Measurements from ENCODE around the gene RFLNA.
"Not testable (repeated sequence)": the region's sequence is repeated elsewhere in the genome, so short reads cannot be mapped to it uniquely, and the experiment has no call there.

The RFLNA gene

GRCh38 chr12:124315372-124316044, 20.6 kb downstream of the RFLNA start:
- Histone ChIP-seq H3K4me3 (no peak overlapping the region), H3K27ac (no peak overlapping the region)

DNA sequence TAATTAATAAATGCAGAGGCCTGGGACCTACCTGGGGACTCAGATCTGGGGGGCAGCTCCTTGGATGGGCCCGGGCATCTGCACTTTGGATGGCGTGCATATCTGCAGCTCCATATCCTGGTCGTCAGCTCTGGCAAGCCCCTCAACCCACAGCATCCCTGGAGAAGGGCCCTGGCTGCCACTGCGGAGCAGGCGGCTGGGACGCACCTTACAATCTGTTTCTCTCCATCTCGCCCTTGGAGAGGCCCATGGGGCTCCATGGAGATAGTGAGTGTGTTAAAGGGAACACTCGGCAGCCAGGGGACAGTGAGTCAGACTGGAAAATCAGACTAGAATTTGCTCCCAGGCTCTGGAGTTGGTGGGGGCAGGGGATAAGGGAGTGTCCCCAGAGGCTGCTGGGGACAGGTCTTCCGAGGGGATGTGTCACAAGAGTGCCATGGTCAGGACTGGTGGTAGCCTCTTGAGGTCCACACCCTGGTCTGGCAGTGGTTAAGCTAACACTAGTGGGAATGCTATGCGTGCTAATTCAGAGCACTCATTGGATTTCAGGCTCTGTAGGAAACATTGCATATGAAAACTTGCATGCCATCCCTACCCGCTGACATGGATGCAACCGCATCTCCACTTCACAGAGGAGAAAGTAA, 21.5 kb downstream of the RFLNA start:
- H3K4me3 ChIP-seq: no peak overlapping the region
- no peak overlapping the region for H3K27ac ChIP-seq

DNA sequence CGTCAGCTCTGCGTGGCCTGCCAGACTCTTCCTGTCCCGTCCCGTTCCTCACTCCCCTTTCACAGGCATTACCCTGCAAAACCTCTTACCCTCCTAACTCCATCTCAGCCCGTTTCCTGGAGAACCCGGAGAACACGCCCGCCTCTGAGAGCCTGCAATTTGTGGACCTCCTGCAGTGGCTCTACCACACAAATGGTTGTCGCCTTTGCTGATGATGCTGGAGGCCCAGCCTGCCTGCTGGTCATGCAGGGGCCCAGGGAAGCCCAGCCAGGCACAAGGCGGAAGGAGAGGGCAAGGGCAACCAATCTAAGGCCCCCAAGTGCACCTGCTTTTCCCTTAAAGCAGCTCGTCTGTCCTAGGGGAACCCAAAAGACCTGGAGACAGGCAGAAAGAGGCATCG, 22.5 kb downstream of the RFLNA start:
- Histone ChIP-seq H3K27ac (no peak overlapping the region), H3K4me3 (no peak overlapping the region)

DNA sequence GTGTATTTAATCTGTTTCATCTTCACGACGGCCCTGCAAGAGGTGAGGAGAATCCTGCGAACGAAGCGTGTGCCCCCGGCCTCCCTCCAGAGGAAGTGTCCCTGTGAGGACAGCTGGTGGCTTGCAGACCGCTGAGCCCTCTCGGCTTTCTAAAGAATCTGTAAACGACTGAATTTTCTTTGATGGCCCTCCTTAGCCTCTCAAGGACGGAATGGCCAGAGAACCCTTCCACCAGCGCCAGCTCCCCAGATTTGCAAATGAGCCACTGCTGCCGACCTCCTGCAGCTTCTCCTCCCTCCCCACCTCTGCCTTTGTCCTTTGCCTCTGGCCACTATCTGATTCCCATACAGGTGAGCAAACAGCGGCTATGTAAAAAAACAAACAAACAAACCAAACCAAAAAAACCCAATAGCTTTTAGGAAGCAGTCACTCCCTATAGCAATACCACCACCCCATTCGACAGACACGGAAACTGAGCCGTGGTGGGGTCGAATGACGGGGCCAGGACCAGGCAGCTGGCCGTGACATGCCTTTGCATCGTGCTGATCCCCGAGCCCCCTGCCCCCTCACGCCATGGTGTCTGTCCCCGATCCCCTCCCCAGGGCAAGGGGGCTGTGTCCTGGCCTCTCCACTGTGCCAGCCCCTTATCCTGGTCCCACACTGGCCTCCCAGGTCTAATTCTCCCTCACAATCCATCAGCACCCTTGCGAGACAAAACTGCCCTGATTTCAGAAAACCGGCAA, 23.6 kb downstream of the RFLNA start:
- Histone ChIP-seq H3K27ac (no peak overlapping the region), H3K4me3 (no peak overlapping the region)

GRCh38 chr12:124319368-124320050, 24.6 kb downstream of the RFLNA start:
- Histone ChIP-seq H3K27ac (no peak overlapping the region), H3K4me3 (no peak overlapping the region)

- H3K27ac ChIP-seq: peak overlapping the region in 2 of 21 experiments; percentile 21 to 24
These were observed 26.2 kb downstream of the RFLNA start for GRCh38 chr12:124321040-124321481.

GRCh38 chr12:124321556-124322270, 26.8 kb downstream of the RFLNA start:
- Histone ChIP-seq H3K27ac (peak overlapping the region in 2 of 21 experiments; percentile 21 to 43), H3K4me3 (no peak overlapping the region)

More at GRCh38 chr12:124321040-124321481, 26.2 kb downstream of the RFLNA start:
- H3K4me3 ChIP-seq: no peak overlapping the region

GRCh38 chr12:124322271-124322998, 27.5 kb downstream of the RFLNA start:
- no peak overlapping the region for H3K4me3 ChIP-seq
- H3K27ac ChIP-seq: peak overlapping the region in 2 of 21 experiments; percentile 21 to 43

DNA sequence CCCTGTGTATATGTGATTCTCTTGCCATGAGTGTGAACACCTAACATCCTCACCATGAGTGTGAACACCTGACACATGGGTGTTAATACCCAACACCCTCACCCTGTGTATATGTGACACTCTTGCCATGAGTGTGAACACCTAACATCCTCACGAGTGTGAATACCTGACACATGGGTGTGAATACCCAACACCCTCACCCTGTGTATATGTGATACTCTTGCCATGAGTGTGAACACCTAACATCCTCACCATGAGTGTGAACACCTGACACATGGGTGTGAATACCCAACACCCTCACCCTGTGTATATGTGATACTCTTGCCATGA, 28.1 kb downstream of the RFLNA start:
- not testable (repeated sequence) for H3K27ac ChIP-seq, H3K4me3 ChIP-seq

DNA sequence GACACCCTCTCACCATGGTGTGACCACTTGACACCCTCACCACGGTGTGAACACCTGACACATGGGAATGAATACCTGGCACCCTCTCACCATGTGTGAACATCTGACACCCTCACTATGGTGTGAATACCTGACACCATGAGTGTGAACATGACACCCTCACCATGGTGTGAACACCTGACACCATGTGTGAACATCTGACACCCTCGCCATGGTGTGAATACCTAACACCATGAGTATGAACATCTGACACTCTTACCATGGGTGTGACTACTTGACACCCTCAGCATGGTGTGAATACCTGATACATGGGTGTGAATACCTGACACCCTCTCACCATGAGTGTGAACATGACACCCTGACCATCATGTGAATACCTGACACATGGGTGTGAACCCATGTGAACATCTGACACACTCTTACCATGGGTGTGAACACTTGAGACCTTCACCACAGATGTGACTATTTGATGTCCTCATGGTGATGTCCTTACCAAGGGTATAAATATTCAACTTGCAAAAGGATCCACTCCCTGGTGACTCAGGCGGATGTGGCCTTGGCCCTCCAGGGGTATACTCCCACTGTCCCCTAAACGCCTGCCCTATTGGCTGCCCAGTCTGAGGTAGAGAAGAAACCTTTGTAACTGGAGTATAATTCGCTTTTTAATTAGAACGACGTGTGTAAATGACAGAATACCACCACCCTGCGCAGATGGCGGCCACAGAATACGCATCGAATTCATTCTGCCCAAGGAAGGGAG, 29.1 kb downstream of the RFLNA start:
- no peak overlapping the region for H3K27ac ChIP-seq

GRCh38 chr12:124324803-124325705, 30.2 kb downstream of the RFLNA start:
- no peak overlapping the region for H3K4me3 ChIP-seq
- no peak overlapping the region for H3K27ac ChIP-seq

More for the DNA sequence above, 29.1 kb downstream of the RFLNA start:
- no peak overlapping the region for H3K4me3 ChIP-seq

DNA sequence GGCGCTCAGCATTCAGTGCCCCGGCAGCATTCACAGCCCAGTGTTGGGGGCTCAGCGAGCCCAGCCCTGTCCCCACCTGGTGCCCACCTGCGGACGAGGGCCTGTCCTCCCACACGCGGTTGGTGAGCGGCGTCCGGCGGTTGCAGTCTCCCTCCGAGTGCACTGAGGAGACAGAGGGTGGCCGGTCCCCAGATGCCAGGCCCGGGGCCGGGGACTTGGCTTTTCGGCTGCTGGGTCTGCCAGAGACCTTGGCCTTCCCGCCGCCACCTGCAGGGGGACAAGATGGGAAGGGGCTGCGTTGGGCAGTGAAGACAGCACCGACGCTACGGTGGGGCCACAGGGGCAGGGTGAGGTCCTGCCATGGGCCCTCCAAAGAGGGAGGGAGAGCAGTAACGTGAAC, 31.2 kb downstream of the RFLNA start:
- no peak overlapping the region for H3K27ac ChIP-seq
- no peak overlapping the region for H3K4me3 ChIP-seq

DNA sequence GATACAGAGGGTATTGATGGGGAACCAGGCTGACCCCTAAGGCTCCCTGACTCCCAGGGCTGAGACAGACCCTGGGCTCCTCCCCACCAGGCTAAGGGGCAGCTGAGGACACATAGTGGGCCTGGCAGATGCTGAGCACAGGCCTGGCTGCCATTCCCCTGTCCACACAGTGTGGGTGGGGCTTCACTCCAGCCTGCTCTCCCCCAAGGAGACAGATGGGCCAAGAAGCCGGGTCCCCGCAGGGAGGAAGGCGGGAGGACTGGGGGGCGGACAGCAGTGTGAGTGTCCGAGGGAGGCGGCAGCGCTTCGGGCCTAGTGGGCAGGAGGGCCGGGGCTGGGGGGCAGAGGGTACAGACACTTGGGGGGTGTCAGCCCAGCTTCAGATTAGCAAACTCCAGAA, 32.0 kb downstream of the RFLNA start:
- Histone ChIP-seq H3K27ac (peak overlapping the region in 1 of 21 experiments; percentile 57), H3K4me3 (no peak overlapping the region)

DNA sequence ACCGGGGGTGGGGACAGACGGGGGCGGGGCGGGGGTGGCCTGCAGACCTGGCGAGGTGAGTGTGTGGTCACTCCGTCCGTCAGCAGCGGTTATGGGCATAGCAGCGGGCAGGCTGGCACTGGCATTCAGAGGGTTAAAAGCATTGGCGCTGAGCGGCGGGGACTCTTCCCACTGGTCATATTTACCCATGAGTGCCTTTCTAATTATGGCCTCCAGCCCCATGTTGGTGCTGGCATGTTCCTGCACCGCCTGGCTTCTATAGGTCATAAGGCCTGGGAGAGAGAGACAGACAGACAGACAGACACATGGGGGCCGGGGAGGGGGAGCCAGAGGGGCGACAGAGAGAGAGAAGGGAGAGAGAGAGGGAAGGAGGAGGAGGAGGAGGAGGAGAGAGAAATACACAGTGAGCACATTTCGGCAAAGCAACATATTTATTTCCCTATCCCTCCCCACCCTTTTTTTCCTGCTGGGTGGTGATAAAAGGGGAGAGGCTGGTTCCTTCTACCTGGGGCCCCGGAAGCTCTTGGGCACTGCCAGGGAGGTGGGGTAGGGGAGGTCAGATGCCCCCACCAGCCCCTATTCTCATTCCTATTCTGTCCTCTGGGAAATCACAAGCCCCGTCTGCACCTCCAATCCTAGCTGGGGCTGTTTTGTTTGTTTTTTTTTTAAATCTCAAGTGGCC, 32.6 kb downstream of the RFLNA start:
- H3K4me3 ChIP-seq: no peak overlapping the region
- H3K27ac ChIP-seq: peak overlapping the region in 1 of 21 experiments; percentile 57

DNA sequence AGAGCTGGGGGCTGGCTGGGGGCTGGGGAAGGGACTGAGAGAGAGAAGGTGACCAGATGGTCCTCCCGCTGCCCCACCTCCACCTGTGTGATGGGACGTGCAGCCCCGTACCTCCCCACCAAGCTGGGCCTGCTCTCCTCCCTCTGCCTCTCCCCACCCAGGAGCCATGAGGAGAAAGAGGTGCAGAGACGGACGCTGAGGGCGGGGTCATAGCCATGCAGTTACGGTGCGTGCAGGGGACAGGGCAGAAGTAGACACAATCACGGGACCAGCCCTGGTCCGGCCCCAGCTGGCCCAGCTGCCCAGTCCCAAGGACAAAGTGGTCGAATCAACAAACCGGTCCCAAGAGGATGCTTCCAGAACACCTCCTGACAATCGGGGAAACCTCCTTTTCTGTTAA, 33.2 kb downstream of the RFLNA start:
- no peak overlapping the region for H3K4me3 ChIP-seq
- H3K27ac ChIP-seq: no peak overlapping the region

GRCh38 chr12:124328636-124329035, 33.7 kb downstream of the RFLNA start:
- Histone ChIP-seq H3K4me3 (no peak overlapping the region), H3K27ac (no peak overlapping the region)

Data from skin epidermis (tissue), 12 donors.